Daoy (cell line): Measurements from ENCODE around the gene ANKRD13B. TPM values are rescaled to one million over a fixed set of nuclear protein-coding genes. Genes with fewer than 3 reads are reported as not detected.
"Not testable (repeated sequence)": the region's sequence is repeated elsewhere in the genome, so short reads cannot be mapped to it uniquely, and the experiment has no call there.

Experiments used
- DNase-seq: peaks from one replicate; pipeline ENCODE4 v3.0.0-alpha.2; 2015; ENCODE audit warnings: low read depth
- total RNA-seq: library from RNA; depleted of rRNA; stranded (reverse); fragments of >200 nt; shearing (Covaris generic); gene quantifications from 2 replicates; pipeline ENCODE4 v1.2.3, GENCODE V29; 2014; rRNA removed

The ANKRD13B gene
- 13.1 and 15.8 TPM in 2 replicates for total RNA-seq

DNA sequence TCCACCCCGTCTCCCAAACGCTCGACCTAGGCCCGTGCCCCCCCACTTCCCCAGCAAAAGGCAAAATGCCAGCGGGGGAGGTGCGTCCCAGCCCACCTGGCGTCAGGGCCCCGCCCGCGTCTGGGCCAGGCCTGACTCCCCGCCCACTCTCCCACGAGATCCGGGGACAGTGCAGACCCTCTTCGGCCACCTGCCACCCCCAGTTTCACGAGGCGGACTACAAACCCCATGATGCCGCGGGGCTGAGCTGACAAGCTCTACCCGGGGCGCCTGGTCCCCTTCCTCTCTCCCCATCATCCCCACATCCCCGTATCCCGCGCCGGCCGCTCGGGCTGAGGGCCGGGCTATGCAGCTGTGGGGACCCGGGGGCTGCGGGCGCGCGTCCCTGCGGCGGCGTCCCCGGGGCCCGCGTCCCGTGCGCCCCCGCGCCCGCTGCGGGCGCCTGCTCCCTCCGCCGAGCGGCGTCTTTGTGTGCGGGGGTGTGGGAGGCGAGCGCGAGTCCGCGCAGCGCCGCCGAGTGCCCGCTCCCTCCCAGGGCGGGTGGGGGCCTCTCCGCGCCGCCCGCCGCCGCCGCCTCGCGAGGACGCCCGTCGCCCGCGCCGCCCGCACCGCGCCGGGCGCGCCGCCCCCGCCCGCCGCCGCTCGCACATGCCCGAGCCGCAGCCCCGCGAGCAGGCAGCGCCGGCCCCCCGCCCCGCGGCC, at the start of gene ANKRD13B:
Gene ANKRD13B, plus strand, starts transcription at position 283 of the 702 bp plus-strand sequence. CDS start 490 bp downstream, outside the sequence.
- peak; percentile 63 for DNase-seq

DNA sequence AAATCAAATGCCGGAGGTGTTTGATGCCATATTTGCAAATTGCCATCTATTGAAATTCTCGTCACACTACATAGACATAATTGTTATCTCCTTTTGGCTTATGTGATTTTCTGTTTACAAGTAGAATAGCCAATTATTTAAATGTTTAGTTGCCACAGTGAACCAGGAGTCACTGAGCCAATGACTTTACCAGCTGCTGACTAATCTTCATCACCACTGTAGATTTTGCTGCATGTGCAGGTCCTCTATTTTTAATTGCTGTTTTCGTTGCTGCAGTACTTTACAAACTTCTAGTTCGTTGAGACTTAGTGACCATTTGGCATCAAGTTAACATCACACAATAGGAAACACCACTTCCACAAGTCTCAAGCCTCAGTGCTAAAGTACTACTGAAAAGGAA, 48.9 kb upstream of the ANKRD13B start:
- no peak for DNase-seq

DNA sequence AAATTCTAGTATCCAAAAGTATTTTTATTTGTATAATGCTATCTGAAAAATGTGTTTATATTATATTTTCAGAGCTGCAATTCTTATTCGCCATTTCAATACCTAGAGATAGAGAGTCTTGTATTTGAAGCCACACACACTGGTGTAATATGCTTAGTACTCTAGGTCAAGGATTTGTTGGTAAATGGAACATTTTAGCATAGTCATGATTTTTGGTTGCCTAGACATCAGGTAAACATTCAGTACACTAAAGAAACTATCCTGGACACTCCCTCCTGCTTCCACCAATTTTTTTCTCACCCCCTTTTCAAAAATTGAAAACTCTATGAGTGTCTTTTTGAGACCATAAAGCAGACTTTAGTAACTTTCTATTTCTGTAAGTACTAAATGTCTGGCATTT, 46.8 kb upstream of the ANKRD13B start:
- DNase-seq, result no peak

DNA sequence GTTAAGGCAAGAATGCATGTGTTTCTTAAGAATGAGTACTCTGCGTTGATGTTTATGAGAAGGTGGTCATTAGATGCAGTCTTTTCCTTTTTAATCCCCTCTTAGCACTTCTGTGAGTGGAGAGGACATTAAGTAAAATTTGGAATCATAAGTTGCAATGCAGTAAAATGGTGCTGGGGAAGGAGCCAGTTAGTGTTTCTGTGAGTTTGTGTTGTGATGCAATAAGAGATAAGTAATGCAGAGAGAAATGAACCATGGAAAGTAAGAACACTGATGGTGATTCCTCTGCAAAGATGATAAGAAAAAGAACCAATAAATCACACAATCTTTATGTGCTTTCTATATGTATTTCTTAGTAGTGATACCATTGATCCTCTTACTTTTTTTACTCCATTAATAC, 46.1 kb upstream of the ANKRD13B start:
- no peak for DNase-seq

DNA sequence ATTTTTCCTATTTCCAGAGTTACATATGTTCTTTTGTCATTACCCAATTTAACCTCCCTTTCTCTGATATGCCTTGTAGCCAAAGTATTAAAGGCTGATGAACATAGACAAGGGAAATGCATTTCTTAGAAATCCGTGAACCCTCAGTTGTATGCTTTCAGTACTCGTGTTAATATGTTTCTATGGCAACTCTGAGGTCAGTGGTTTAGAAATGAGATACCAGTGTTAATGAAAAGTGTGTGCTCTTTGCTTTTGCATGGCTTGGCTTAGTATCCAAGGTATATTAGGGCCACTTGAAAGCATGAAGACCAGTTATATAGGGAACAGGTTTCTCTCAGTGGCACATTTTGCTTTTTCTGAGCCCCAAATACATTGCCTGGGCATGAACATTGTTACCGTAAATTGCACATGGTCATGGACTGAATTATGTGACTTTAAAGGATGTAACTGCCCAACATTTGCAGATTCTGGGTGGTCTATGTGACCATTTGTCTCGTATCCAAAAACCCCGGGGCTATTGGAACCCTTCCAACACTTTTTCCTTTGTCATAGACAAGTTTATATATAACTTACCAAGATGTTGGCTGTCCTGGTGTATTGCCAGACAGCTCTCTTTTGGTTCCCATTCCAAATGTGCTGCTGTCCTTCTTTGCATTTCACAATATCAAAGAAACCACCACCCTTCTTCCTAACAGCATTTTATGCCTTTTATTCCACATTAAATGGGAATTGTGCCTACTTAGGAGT, 43.6 kb upstream of the ANKRD13B start:
- DNase-seq, result no peak

DNA sequence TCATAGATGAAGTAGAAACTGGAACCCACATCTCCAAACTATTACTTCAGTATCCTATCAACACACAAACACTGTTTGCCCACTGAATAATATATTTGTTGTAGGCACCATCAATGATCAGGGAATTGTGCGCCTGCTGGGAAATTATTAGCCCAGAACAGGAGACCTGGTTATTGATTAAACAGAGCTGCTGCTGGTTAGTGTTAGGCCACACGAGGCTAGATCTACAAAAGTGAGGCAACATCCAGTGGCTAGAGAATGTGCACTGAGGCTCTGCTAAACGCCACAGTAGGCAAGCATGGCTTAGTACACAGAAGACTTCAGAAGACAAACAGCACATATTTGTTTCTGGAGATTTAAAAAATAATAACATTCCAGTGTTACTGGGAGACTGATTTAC, 37.1 kb upstream of the ANKRD13B start:
- DNase-seq, result no peak

DNA sequence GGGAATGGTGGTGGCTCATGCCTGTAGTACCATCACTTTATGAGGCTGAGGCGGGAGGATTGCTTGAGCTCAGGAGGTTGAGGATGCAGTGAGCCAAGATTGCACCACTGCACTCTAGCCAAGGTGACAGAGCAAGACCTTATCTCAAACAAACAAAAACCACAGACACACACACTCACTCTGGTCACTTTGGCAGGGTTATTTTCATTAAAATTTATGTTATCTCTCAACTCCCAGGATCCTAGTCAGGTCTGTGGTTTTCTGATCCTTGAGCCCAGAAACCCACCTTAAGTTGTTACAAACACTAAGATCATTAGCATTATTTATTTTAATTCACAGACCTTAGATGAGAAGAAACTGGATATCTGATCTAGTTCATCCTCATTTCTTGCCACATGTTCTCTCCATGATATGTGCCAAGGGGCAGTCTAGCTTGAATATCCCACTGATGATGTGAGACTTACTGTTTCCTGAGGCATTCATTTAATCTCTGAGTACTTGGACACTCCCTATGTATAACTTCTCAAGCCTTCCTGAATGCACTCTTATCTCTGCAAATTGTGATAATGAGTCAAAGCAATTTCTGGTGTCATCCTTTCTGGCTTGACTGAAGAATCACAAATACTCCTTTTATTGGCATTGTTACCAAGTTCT, 35.7 kb upstream of the ANKRD13B start:
- peak; percentile 43 for DNase-seq

DNA sequence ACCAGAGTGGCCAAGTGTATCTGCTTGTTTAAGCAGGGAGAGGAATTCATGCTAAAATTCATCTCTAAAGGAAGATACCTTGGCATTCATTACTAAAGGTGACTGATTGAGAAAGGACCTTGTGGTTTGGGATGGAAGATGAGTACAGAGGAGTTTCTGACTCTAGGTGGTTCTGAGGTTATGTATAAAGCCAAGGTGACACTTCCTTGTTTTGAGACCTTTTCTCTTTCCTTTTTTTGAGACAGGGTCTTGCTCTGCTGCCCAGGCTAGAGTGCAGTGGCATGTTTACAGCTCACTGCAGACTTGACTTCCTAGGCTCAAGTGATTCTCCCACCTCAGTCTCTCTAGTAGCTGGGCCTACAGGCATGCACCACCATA, 35.2 kb upstream of the ANKRD13B start:
- DNase-seq, result no peak

DNA sequence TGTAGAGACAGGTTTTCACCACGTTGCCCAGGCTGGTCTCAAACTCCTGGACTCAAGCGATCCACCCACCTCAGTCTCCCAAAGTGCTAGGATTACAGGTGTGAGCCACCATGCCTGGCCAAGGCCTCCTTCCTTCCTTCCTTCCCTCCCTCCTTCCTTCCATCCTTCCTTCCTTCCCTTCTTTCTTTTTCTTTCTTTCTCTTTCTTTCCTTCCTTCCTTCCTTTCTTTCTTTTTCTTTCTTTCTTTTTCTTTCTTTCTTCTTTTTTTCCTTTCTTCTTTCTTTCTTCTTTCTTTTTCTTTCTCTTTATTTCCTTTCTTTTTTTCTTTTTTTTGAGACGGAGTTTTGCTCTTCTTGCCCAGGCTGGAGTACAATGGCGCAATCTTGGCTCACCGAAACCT, 34.8 kb upstream of the ANKRD13B start:
- DNase-seq, result not testable (repeated sequence)

DNA sequence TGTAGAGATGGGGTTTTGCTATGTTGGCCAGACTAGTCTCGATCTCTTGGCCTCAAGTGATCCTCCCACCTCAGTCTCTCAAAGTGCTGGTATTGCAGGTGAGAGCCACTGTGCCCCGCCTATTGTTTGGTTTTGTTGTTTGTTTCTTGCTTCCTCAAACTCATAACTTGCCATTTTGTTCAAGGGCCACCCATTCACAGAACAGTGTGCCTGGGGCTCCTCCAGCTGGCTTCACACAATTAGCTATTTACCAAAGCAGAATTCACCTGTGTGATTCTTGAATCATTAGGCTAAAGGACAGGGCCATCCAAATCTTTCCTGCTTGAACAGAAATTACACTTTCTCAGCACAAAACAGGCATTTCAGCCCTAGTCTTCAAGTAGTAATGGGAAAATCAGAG, 33.3 kb upstream of the ANKRD13B start:
- no peak for DNase-seq

DNA sequence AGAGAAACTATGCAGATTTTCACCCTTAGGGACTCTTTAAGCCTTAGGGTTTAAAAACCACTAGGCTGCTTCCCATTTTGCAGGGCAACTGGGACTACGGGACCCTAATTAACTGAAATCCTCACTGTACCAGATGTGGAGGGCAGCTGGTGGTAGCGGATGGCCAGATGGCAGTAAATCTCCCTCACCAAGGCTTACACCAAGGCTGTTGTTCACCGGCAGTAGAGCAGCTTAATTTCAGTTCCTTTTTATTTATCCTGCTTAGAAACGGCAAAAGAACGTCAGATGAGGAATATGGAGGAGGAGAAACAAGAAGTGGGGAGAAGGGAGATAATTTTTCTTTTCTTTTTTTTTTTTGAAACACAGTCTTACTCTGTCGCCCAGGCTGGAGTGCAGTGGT, 32.6 kb upstream of the ANKRD13B start:
- no peak for DNase-seq

DNA sequence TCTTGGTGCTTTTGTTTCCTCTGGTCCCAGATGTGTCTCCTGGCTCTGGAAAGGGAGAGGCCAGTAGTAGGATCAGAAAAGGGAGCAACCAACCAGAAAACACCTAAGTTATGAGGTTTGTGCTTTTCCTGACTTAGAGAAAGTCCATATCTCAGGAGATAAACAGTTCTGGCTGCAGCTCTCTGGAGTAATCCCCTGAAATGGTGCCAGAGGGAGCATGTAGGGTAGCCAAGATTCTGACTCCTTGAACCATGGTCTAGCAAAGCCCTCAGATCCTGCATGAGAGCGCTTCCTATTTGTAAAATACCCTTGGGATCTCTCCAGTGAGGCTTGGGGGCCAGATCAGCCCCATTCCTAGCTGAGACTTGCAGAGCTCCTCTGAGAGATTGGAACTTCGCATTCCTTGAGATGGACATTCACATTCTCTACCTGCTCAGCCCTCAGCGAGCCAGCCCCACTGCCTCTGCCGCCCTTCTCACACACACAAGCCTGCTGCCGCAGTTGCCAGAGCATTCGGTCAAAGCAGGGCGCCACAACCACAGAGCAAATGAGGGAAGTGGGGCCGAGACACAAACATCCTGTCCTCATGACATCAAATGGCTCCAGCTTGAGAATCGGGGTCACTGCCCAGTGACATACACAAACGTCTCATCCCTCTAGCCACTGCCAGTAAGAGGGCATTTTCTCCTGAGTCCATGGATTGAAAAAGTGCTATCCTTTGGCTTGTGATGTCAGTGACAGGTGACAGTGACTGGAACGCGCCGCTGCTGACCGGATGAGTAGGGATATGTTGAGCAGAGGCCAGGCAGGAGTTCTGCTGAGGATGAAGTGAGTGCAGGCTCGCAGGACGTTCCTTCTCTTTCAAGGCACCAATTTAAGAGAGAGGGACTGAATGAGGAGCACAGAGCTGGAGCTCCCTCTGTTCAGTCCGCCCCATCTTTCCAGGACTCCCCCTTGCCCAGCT, 31.1 kb upstream of the ANKRD13B start:
- no peak for DNase-seq

DNA sequence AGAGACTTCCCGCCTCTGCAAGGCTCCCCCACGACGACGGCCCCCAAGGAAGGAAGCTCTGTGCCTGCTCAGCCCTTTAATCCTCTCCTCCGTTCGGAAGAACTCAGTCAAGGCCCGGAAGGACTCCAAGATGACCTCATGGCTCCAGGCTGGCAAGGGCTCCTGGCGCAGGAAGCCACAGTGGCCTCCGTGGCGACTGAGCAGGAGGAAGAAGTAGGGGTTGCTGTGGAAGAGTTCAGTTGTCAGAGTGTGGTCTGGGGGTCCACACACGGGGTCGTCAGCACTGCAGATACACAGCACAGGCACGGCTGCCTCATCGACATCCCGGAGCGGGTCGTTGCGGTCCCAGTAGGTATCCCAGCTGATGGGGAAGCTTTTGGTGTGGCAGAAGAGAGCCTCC, 30.3 kb upstream of the ANKRD13B start:
- DNase-seq, result no peak

DNA sequence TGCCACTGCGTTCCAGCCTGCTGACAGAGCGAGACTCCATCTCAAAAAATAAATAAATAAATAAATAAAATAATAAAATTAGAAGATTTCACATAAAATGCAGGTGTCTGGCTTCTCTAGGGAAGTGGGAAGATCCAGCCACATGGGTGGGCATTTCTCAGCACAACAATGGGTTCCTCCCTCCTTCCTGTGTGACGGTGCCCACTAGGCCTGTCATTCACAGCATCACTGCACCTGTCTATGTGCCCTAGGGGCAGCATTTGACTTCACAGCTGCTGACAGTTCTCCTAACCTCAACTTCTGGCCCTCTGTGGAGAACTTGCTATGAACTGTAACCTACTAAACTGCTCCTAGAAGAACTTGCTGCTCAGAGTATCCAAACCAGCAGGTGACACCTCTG, 29.1 kb upstream of the ANKRD13B start:
- no peak for DNase-seq

DNA sequence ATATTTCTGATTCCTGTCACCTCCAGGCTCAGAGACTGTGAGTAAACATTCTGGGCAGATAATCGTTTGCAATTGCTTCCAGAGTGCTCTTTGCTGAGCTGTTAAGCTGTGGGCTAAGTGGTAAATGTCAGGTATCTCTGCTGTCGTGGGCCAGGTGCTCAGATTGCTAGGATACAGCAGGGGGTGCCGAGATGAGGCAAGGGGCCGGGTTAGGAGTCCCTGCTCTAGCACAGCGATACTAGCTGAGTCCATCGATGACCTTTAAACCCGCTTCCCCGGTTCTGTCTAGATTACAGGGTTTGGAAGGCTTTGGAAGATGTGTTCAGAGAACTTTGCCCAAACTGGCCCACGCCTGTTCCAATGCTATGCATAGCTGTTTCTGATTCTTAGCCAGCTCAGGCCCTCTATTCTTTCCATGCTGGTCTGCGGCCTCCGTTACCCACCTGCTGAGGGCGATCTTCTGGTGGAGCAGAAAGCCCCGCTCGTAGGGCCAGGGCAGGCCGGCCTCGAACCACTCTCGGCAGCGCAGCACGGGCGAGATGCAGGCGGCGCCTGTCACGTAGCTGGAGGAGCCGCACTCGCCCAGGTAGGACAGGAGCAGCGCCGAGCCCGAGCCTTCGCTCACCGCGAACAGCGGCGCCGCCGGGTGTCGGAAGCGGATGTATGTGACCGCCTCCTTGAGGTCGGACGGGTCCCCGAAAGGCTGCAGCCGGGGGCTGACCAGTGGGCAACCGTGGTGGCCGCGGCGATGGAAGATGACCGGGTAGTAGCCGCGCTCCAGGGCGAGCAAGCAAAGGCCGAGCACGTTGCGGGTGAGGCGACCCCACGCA, 27.1 kb upstream of the ANKRD13B start:
- DNase-seq, result no peak

DNA sequence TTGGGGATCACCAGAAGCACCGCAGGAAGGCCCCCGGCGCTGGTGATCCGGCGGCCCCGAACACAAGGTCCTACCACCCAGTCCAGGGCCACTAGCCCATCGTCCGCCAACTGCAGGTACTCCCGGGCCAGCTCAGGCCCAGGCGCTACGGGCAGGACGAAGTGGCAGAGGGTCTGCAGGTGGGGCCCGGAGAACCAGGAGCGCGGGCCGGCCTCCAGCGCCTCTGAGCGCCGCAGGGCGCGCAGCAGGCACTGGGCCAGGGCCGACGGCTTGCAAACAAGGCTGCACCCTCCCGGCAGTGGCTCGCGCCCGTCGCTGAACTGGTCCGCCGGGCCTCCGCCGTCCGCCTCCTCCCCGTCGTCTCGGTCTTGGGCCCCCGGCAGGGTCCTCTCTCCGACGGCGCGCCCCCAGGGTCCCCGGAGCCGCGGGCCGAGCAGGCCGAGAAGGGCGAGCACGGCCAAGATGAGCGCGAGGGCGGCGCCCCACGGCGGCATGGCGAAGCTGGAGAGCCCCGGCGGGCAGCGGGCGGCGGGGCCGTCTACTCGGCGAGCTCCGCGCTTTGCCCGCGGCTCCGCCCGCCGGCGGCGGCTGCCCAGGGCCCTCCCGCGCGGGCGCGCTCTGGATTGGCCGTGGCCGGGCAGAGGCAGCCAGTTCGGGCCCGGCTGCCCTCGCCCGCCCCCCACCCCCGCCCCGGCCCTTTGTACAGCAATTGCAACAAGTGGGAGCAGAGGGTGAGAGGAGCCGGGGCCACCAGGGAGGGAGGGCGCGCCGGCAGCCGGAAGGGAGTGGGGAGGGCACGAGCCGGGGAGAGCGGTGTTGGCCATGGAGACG, 26.2 kb upstream of the ANKRD13B start, which contains the start of gene ABHD15:
Gene ABHD15, minus strand, starts transcription at position 565 of the 831 bp plus-strand sequence. Its CDS starts 71 bp downstream, at position 494.
- DNase-seq, result peak; percentile 80

DNA sequence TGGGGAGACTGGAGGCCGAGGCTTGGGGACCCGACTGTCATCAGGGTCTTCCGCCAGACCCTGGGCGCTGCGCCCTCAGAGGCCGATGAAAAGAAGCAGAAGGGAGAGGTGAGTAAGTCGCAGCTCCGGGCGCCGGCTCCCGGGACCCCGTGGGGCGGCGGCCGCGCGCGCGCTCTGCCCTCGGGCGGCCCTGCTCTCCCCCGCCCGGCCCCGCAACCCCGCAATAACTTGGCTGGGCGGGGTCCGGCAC, 25.7 kb upstream of the ANKRD13B start:
- DNase-seq, result no peak

DNA sequence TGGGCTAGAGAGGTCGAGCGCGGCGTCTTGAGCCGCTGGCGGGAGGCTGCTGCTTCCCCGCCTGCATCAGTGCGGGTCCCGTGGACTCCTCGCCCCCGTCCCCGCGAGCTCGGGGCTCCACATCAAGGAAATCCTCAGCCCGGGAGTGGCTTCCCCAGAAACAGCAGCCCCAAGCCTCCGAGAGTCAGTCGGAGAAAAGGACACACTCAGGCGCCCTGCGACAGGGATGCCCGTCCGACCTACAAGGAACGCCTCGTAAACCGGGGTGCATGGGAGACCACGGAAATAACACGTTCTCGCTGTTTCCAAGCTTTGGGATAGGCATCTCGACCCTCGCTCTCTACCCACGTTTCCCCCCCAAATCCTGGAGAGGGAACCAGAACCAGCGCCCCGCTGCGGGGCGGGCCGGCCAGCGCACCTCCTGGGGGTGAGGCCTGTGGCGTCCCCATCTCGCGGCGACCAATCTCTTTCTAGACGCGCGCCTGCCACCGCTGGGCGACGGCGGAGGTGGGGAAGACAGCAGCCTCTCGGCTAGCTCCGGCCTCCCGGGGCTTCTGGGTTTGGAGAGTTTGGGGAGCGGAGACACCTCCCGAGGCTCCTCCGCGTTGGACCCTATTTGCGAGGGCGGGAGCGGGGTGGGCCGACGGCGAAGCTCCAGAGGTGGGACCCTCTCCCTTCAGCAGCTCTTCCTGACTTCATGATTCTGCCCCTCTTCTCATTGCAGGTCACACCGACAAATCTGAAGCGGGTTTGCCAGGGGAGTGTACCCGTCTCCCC, 25.2 kb upstream of the ANKRD13B start:
- peak; percentile 78 for DNase-seq
